K562 (cell line): ENCODE results near the gene MRNIP. TPM values are rescaled to one million over a fixed set of nuclear protein-coding genes. Genes with fewer than 3 reads are reported as not detected.

ENCODE experiments used
- ATAC-seq: fragments of 200-7000 bp; cut with Tn5 transposase; 3 replicates; pipeline ENCODE4 v1.9.1; 2020; ENCODE audit warnings: moderate library complexity
- BruUV-seq: library from RNA; stranded (reverse); fragments of 400-500 nt; replicated peaks from 2 replicates; lab custom pipeline; 2021; lab: Mats Ljungman, UMichigan
- CTCF ChIA-PET: fragments of 300-600 bp; formaldehyde crosslinking; extraction: SDS; loops from one replicate; lab custom pipeline; 2021; ENCODE audit warnings: low intra/inter-chr PET ratio; lab: Yijun Ruan, JAX
- POLR2A ChIA-PET: fragments of 300-600, 350-650 bp; sonication (Branson Sonifier 250); formaldehyde crosslinking; extraction: SDS; loops from one replicate; lab custom pipeline; 2021; ENCODE audit warnings: antibody characterized with exemption, inconsistent platforms; lab: Yijun Ruan, JAX
- DNase-seq, 4 experiments: peaks; one replicate each; pipeline versions ENCODE4 v3.0.0 to v3.0.0-alpha.2; 2011 to 2018; ENCODE audit warnings: low spot score in 3 of 4, mixed read lengths in 3 of 4; ENCODE audit errors: extremely low read depth in 1 of 4
- FAIRE-seq: peaks from 2 replicates; lab custom pipeline; 2011; peaks lifted over from hg19 to GRCh38; lab: Jason Lieb, UNC
- H2AFZ ChIP-seq: 2 replicates; pipeline ENCODE4 v1.6.0; 2011; ENCODE audit warnings: low read depth, low read length, control low read depth, inconsistent platforms
- H3K27ac ChIP-seq: fragments of 200-600 bp; 3 replicates; pipeline ENCODE4 v1.8.0; 2011; ENCODE audit warnings: low read depth, mild to moderate bottlenecking, control low read depth, inconsistent platforms, low read length, moderate library complexity, mixed read lengths; ENCODE audit errors: extremely low read depth
- H3K27me3 ChIP-seq, 2 experiments: fragments of 300-600 bp in 1 of 2; 2 replicates in 1 of 2; 3 replicates in 1 of 2; pipeline versions ENCODE4 v1.6.0 to v1.8.0; 2011; ENCODE audit warnings: inconsistent platforms in 2 of 2, low read length in 2 of 2, mild to moderate bottlenecking in 1 of 2, mixed read lengths in 1 of 2, moderate library complexity in 1 of 2; ENCODE audit not compliant: control insufficient read depth in 2 of 2, insufficient read depth in 2 of 2
- H3K36me3 ChIP-seq: fragments of 300-600 bp; 3 replicates; pipeline ENCODE4 v1.8.0; 2011; ENCODE audit warnings: mild to moderate bottlenecking, low read length, inconsistent platforms; ENCODE audit not compliant: control insufficient read depth, insufficient read depth
- H3K4me1 ChIP-seq, 2 experiments: fragments of 200-600 bp in 1 of 2; replicated peaks in 1 of 2; 2 replicates in 1 of 2; 3 replicates in 1 of 2; pipeline versions ENCODE4 v1.5.1 to v1.8.0; 2011; ENCODE audit warnings: inconsistent platforms in 2 of 2, low read length in 2 of 2, mild to moderate bottlenecking in 1 of 2, mixed read lengths in 1 of 2, moderate library complexity in 1 of 2; ENCODE audit not compliant: control insufficient read depth in 2 of 2, insufficient read depth in 2 of 2
- H3K4me2 ChIP-seq: 2 replicates; pipeline ENCODE4 v1.6.1; 2011; ENCODE audit warnings: low read length, control low read depth, inconsistent platforms, mixed read lengths; ENCODE audit not compliant: insufficient read depth
- H3K4me3 ChIP-seq: fragments of 200-600 bp; sonication (generic), shearing (Covaris generic); 2 replicates; pipeline ENCODE4 v1.5.1; 2016; ENCODE audit warnings: control low read depth, inconsistent platforms
- H3K79me2 ChIP-seq: fragments of 200-600 bp; 3 replicates; pipeline ENCODE4 v1.8.0; 2011; ENCODE audit warnings: low read length, inconsistent platforms; ENCODE audit not compliant: control insufficient read depth, insufficient read depth
- H3K9ac ChIP-seq, 2 experiments: 2 replicates each; pipeline versions ENCODE4 v1.6.0 to v1.6.1; 2011; ENCODE audit warnings: low read depth in 2 of 2, low read length in 2 of 2, control low read depth in 1 of 2, inconsistent platforms in 1 of 2, mild to moderate bottlenecking in 1 of 2, mixed read lengths in 1 of 2; ENCODE audit not compliant: insufficient read depth in 1 of 2
- H3K9me1 ChIP-seq: one replicate; pipeline ENCODE4 v1.6.0; 2011; ENCODE audit warnings: inconsistent platforms, mild to moderate bottlenecking, low read length, moderate library complexity; ENCODE audit not compliant: control insufficient read depth, insufficient read depth
- H3K9me3 ChIP-seq: replicated peaks from 2 replicates; pipeline ENCODE4 v1.5.1; 2011; ENCODE audit warnings: low read depth, low read length, inconsistent platforms; ENCODE audit not compliant: control insufficient read depth, insufficient read depth
- H4K20me1 ChIP-seq: replicated peaks from 2 replicates; pipeline ENCODE4 v1.6.1; 2011; ENCODE audit warnings: low read length, inconsistent platforms, mixed read lengths; ENCODE audit not compliant: control insufficient read depth, insufficient read depth
- CBX2 ChIP-seq: fragments of 200-600 bp; sonication (generic); IDR thresholded peaks from one replicate; pipeline ENCODE4 v1.6.1; 2012; ENCODE audit warnings: mild to moderate bottlenecking, low read length, inconsistent platforms; ENCODE audit not compliant: insufficient read depth, poor library complexity, severe bottlenecking
- E4F1 ChIP-seq: fragments of 250-450 bp; sonication (Bioruptor Pico); IDR thresholded peaks from 2 replicates; pipeline ENCODE4 v1.5.0; 2021; ENCODE audit warnings: mild to moderate bottlenecking, borderline replicate concordance
- POLR2G ChIP-seq: fragments of 200-400 bp; formaldehyde crosslinking; IDR thresholded peaks from 2 replicates; pipeline ENCODE4 v1.6.1; 2017; ENCODE audit warnings: low read depth, mild to moderate bottlenecking, antibody characterized with exemption, low read length, moderate library complexity
- WGBS: fragments of 100-300 bp; shearing (Covaris generic); methylation state at CpG from one replicate; pipeline ENCODE4 v1.1.6; 2016; ENCODE audit warnings: low coverage, mixed read lengths; ENCODE audit not compliant: insufficient coverage; ENCODE audit errors: missing lambda C conversion rate; 5-methylcytosine and 5-hydroxymethylcytosine counted together
- in situ Hi-C: fragments of 300-500 bp; cut with MboI; formaldehyde crosslinking; loops from 4 replicates; pipeline ENCODE4 v1.15.0; 2018; ENCODE audit warnings: inconsistent platforms, mixed read lengths
- intact Hi-C: fragments of 100-400 bp; cut with micrococcal nuclease; formaldehyde crosslinking; loops from 2 replicates; pipeline ENCODE4 v1.14.2; 2022
- polyA plus RNA-seq, 8 experiments: library from polyadenylated mRNA; depleted of rRNA in 4 of 8; stranded (reverse) in 5 of 8; unstranded in 3 of 8; fragments of >200 nt; fragmentation: Nextera tagmentation in 2 of 8; fragmentation: Illumina TruSeq in 1 of 8; extraction: Ambion mirVana in 2 of 8; extraction: Trizol in 1 of 8; gene quantifications; 2 replicates each; pipeline versions ENCODE4 v1.2.1 to v1.2.3, GENCODE V29; 2011 to 2014; ENCODE audit warnings: inconsistent platforms in 1 of 8, missing spikeins in 1 of 8
- total RNA-seq, 7 experiments: library from RNA; depleted of rRNA in 6 of 7; stranded (reverse); fragments of >200 nt in 6 of 7; fragmentation: Illumina TruSeq in 2 of 7; extraction: Trizol in 2 of 7; gene quantifications; 2 replicates each; pipeline versions ENCODE4 v1.2.1 to v1.2.3, GENCODE V29; 2011 to 2021; ENCODE audit warnings: low replicate concordance in 1 of 7

MRNIP gene
- total and polyA plus RNA-seq, 9 of the 15 experiments (the other 6 are each of a cell fraction or from before 2014, with no cell fraction given), result 3.6 to 39.0 (median 16.8) TPM

GRCh38 chr5:179904463-179905160 lies 46.0 kb upstream of the MRNIP start:
- no TSS peak for BruUV-seq
- peak overlapping the region in 1 of 2 experiments; percentile 61; a peak in 1 of 4 replicates for H3K9ac ChIP-seq
- peaks cover 59% of the 10 kb centered on the region; the same call in 2 of the 3 replicates for H3K36me3 ChIP-seq
- no peak overlapping the region for H3K4me3 ChIP-seq
- H4K20me1 ChIP-seq, result no peaks in the 10 kb centered on the region
- no peaks in the 10 kb centered on the region for H3K9me3 ChIP-seq
- ChIA-PET CTCF (no interaction called here), POLR2A (interaction anchor here (0.5 to 1.1 kb wide), 2 partner anchors 12 to 16 kb away, joined by 3 read pairs; no protein-coding TSS in a partner anchor)
- intact Hi-C loops, result loop anchor here (5.0 kb wide), 1 partner anchor 97 kb away; the partner anchor contains the start of gene MGAT4B
- peaks cover 6 to 43% of the 10 kb centered on the region in 2 experiments; a peak in 4 of 5 replicates for H3K4me1 ChIP-seq
- ATAC-seq, result no peak
- H3K4me2 ChIP-seq, result no peak overlapping the region
- DNase-seq, result no peak
- H3K79me2 ChIP-seq, result peaks cover 25% of the 10 kb centered on the region
- H3K27ac ChIP-seq, result peak overlapping the region; percentile 33; the same call in 2 of the 3 replicates
- WGBS, result 95% methylated on average over 18 of the region's 25 CpGs
- in situ Hi-C loops, result no loop called here
- peaks cover 5% of the 10 kb centered on the region for H3K9me1 ChIP-seq
- FAIRE-seq, result no peak
- peak; percentile 27; the same call in 1 of the 2 replicates for TF ChIP-seq POLR2G
- no peak for TF ChIP-seq E4F1 (CRISPR knock-in tag)
- TF ChIP-seq CBX2, result no peak
- H3K27me3 ChIP-seq, result no peaks in the 10 kb centered on the region
- H2AFZ ChIP-seq, result no peak overlapping the region
